ENCODE measurements around the gene LRRC27.
"Not testable (repeated sequence)": the region's sequence is repeated elsewhere in the genome, so short reads cannot be mapped to it uniquely, and the experiment has no call there.

The LRRC27 gene

GRCh38 chr10:132374176-132374575, 42.2 kb downstream of the LRRC27 start:
- TF ChIP-seq, protein P1, sequence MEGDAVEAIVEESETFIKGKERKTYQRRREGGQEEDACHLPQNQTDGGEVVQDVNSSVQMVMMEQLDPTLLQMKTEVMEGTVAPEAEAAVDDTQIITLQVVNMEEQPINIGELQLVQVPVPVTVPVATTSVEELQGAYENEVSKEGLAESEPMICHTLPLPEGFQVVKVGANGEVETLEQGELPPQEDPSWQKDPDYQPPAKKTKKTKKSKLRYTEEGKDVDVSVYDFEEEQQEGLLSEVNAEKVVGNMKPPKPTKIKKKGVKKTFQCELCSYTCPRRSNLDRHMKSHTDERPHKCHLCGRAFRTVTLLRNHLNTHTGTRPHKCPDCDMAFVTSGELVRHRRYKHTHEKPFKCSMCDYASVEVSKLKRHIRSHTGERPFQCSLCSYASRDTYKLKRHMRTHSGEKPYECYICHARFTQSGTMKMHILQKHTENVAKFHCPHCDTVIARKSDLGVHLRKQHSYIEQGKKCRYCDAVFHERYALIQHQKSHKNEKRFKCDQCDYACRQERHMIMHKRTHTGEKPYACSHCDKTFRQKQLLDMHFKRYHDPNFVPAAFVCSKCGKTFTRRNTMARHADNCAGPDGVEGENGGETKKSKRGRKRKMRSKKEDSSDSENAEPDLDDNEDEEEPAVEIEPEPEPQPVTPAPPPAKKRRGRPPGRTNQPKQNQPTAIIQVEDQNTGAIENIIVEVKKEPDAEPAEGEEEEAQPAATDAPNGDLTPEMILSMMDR (IDR thresholded peaks at IDR 0.05; ENCODE audit: low read depth, low read length, missing control alignments): no peak
- DNase-seq (ENCODE audit: extremely low read depth, low read depth): no peak
- no peak overlapping the region for H3K4me3 ChIP-seq (replicated peaks; ENCODE audit: low read depth, low read length)

DNA sequence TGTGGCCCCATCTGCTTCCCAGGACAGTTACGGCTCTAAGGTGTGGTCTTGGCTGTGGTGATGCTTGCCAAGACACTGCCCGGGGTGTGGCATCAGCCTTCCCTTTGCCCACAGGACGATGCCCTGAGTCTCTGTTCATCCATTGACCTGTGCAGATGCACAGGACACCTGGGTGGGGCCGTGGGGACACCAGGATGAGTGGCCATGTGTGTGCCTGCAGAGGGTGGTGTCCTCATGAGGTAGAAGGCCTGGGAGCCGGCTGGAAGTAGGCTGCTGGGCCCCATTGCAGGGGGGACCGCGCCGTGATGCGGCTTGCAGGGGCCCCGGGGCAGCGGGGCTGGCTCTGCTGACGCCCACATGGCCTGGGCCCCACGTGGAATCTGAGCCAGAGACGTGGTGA, 42.6 kb downstream of the LRRC27 start:
- TF ChIP-seq, protein P1 (IDR thresholded peaks at IDR 0.05; ENCODE audit: low read depth, low read length, missing control alignments): no peak
- H3K4me3 ChIP-seq (replicated peaks; ENCODE audit: low read depth, low read length): no peak overlapping the region
- DNase-seq (ENCODE audit: extremely low read depth, low read depth): no peak

- DNase-seq (ENCODE audit: extremely low read depth, low read depth): no peak
- no peak overlapping the region for H3K4me3 ChIP-seq (replicated peaks; ENCODE audit: low read depth, low read length)
- TF ChIP-seq, protein P1 (IDR thresholded peaks at IDR 0.05; ENCODE audit: low read depth, low read length, missing control alignments): no peak
These were observed 43.3 kb downstream of the LRRC27 start for GRCh38 chr10:132375116-132375794.

DNA sequence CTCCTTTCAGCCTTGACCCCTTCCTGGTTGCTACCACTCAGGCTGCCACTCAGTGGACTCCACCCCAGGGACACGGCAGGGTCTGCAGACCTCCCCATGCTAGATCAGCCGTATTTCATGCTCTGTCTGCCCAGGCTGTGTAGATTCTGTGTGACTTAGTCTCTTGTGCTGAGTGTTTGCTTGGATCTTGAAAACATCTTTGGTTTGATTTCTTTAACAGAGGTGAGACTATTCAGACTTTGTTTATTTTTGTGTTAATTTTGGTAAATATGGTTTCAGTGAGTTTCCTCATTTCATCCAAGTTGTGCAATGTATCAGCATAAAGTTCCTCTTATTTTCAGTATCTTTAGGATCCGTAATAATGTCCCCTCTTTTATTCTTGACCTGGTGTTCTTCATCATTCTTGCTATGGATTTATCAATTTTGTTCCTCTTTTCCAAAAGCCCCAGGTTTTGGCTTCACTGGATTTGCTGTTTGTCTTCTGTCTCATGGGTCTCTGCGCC, 43.9 kb downstream of the LRRC27 start:
- no peak for DNase-seq (ENCODE audit: extremely low read depth, low read depth)
- TF ChIP-seq, protein P1 (IDR thresholded peaks at IDR 0.05; ENCODE audit: low read depth, low read length, missing control alignments): no peak
- no peak overlapping the region for H3K4me3 ChIP-seq (replicated peaks; ENCODE audit: low read depth, low read length)

GRCh38 chr10:132376394-132376851, 44.4 kb downstream of the LRRC27 start:
- no peak for DNase-seq (ENCODE audit: extremely low read depth, low read depth)
- H3K4me3 ChIP-seq (replicated peaks; ENCODE audit: low read depth, low read length): no peak overlapping the region
- TF ChIP-seq, protein P1 (IDR thresholded peaks at IDR 0.05; ENCODE audit: low read depth, low read length, missing control alignments): no peak

- TF ChIP-seq, protein P1 (IDR thresholded peaks at IDR 0.05; ENCODE audit: low read depth, low read length, missing control alignments): no peak
- DNase-seq (ENCODE audit: extremely low read depth, low read depth): no peak
- no peak overlapping the region for H3K4me3 ChIP-seq (replicated peaks; ENCODE audit: low read depth, low read length)
These were observed 45.3 kb downstream of the LRRC27 start for GRCh38 chr10:132377326-132377725.

DNA sequence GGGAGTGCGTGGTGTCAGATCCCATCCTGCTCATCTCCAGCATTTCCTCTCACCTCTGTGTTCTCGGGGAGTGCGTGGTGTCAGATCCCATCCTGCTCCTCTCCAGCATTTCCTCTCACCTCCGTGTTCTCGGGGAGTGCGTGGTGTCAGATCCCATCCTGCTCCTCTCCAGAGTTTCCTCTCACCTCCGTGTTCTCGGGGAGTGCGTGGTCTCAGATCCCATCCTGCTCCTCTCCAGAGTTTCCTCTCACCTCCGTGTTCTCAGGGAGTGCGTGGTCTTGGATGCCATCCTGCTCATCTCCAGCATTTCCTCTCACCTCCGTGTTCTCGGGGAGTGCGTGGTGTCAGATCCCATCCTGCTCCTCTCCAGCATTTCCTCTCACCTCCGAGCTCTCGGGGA, 47.0 kb downstream of the LRRC27 start:
- not testable (repeated sequence) for H3K4me3 ChIP-seq (replicated peaks; ENCODE audit: low read depth, low read length); DNase-seq (ENCODE audit: extremely low read depth, low read depth)

- not testable (repeated sequence) for H3K4me3 ChIP-seq (replicated peaks; ENCODE audit: low read depth, low read length); DNase-seq (ENCODE audit: extremely low read depth, low read depth)
These were observed 49.0 kb downstream of the LRRC27 start for GRCh38 chr10:132380986-132381385.

All from HFF-Myc (cell line).